GM19043 (cell line): ENCODE data around the gene AP1G2.
"Not testable (repeated sequence)": the region's sequence is repeated elsewhere in the genome, so short reads cannot be mapped to it uniquely, and the experiment has no call there.

Source experiments
- ATAC-seq: cut with Tn5 transposase; IDR thresholded peaks from one replicate; pipeline ENCODE4 v1.9.1; 2021; ENCODE audit warnings: low read depth; ENCODE audit not compliant: unreplicated experiment

AP1G2 gene, protein sequence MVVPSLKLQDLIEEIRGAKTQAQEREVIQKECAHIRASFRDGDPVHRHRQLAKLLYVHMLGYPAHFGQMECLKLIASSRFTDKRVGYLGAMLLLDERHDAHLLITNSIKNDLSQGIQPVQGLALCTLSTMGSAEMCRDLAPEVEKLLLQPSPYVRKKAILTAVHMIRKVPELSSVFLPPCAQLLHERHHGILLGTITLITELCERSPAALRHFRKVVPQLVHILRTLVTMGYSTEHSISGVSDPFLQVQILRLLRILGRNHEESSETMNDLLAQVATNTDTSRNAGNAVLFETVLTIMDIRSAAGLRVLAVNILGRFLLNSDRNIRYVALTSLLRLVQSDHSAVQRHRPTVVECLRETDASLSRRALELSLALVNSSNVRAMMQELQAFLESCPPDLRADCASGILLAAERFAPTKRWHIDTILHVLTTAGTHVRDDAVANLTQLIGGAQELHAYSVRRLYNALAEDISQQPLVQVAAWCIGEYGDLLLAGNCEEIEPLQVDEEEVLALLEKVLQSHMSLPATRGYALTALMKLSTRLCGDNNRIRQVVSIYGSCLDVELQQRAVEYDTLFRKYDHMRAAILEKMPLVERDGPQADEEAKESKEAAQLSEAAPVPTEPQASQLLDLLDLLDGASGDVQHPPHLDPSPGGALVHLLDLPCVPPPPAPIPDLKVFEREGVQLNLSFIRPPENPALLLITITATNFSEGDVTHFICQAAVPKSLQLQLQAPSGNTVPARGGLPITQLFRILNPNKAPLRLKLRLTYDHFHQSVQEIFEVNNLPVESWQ

DNA sequence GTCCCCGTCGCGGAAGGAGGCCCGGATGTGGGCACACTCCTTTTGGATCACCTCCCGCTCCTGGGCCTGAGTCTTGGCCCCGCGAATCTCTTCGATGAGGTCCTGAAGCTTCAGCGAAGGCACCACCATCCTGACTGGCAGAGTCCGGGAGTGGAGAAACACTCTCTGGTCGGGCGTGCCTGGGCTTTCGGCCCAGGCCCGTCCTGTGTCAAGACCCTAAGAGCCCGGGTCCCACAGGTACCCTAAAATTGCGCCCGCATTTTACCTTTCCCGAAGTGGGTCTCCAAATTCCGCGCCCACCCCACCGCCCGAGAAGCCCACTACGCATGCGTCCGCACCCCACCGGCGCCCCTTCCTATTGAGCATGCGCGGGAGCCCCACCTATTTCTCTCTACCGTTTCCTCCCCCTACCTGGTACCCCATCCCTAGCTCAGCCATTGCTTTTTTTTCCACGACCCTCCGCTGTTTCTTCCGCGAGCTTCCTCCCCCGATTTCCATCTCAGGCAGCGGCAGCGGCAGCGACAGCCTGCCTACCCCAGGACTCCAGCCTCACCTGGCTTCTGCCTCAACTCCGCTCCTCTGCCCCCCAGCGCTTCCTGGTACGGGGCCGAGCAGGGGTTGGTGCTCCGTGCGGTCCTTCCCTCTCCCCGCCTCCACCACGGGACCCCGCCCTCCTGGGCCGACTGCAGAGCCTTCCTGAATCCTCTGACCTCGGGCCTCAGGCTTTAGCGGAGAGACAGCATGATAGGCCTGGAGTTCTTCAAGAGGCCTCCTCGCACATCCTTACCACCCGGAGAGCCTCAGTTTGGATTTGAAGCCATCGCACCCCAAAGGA, at the start of gene AP1G2:
TSS of gene AP1G2 (minus strand) at position 606 of the 835 bp plus-strand sequence. CDS start at position 129, 477 bp downstream.
- peak; percentile 82 for ATAC-seq

DNA sequence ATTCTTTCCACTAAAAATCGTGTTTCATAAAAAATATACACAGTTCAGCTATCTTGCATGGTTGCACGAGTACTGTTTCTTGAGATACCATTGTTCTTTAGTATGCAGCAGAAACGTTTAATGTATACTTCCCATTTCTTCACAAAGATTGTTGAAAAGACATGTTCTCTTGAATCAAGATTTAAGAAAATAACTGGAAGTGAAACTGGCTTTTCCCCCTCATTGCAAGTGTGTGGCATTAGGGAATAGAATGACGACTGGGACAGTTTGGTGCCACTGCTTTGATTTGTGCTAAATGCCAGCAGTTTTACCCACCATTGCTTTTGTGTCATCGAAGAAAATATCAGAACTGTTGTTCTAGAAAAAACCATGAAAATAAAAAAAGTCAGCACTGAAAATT, 48.3 kb upstream of the AP1G2 start:
- no peak for ATAC-seq

DNA sequence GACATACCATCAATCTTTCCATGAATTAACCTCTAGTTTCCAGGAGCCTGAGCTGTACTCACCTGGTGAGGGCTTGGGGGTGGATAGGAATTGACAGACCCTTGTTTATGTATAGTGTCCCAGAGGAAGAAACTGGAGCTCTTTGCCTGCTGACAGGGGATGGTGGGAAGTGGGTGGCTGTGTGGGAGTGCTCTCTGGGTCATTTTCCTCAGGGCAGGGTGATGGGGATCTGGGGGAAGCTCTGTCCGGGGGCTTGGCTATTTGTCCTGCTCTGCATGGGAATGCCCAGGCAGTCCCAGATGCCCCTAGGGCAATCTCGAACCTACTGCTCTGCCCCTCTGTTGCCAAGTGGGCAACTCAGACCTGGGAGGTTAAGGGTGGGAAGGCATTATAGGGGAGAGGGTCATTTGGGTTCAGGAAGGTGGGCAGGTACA, 46.8 kb upstream of the AP1G2 start:
- ATAC-seq: no peak

DNA sequence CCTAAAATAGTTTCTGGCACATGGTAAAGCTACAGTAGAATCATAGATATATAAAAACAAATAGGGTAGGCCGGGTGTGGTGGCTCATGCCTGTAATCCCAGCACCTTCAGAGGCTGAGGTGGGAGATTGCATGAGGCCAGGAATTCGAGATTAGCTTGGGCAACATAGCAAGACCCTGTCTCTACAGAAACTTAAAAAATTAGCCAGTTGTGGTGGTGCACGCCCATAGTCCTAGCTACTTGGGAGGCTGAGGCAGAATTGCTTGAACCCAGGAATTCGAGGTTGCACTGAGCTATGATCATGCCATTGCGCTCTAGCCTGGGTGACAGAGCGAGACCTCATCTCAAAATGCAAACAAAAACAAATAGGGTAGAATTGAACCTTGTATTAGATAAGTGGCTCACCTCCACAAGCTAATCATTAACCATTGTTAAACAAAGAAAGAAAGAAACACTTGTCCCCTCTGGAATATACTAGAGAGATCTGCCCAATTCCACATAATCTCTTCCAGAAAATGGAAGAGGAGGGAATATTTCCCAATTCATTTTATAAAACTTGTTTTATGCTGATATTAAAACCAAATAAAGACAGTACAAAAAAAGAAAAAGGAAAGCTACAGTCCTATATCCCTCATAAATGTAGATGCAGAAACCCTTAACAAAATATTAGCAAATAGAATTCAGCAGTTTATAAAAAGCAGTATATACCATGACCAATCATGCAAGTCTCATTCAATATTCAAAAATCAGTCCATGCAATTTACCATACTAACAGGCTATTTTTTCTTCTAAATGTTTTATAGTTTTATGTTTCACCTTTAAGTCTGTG, 45.9 kb upstream of the AP1G2 start:
- ATAC-seq: no peak

DNA sequence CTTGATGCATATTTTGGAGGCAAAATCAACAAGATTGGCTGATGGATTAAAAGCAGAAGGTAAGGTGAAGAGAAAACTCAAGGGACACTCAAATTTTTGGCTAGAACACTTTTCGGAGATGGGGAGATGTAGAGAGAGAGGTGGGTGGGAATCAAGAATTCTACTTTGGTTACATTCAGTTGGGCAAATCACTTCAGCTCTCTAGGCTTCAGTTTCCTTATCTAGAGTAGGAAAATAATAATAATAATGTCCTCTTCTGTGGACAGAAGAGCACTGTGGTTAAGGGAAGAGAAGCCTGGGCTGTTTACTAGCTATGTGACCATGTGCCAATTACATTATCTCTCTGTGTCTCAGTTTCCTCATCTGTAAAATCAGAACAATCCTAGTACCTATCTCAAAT, 45.2 kb upstream of the AP1G2 start:
- no peak for ATAC-seq

DNA sequence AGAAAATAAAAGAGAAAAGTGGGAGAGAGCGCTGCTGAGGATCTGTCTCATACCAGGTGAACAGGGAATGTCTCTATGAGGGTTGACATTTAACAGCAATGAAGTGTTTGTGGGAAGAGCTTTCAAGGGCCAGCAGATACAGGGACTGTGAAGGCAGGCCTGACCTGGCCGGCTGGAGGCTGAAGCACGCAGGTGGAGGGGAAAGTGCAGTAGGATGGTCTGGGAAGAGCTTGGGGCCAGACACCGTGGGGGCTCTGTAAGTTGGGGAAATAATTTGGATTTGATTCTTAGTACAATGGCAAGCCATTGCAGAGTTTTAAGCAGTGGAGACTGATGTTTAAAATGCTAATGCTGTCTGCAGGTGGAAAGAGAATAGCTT, 44.8 kb upstream of the AP1G2 start:
- ATAC-seq: no peak

DNA sequence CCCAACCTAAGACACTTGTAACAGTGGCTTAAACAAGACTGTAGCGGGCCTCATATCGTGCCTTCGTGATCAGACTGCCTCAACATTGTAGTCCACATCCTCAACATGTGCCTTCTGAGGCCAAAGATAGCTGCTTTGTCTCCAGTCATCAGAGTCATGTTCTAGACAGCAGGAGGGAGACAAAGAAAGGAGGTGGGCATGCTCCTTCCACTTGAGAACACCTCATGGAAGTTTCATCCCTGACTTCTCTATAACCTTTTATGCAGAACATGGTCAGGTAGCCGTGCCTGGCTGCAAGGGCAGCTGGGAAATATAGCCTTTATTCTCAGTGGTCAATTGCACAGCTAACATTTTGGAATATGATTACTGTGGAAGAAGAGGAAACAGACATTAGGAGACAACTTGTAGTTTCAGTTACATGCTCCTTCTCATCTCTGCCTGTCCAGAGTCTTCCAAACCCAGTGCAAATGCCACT, 43.3 kb upstream of the AP1G2 start:
- no peak for ATAC-seq

DNA sequence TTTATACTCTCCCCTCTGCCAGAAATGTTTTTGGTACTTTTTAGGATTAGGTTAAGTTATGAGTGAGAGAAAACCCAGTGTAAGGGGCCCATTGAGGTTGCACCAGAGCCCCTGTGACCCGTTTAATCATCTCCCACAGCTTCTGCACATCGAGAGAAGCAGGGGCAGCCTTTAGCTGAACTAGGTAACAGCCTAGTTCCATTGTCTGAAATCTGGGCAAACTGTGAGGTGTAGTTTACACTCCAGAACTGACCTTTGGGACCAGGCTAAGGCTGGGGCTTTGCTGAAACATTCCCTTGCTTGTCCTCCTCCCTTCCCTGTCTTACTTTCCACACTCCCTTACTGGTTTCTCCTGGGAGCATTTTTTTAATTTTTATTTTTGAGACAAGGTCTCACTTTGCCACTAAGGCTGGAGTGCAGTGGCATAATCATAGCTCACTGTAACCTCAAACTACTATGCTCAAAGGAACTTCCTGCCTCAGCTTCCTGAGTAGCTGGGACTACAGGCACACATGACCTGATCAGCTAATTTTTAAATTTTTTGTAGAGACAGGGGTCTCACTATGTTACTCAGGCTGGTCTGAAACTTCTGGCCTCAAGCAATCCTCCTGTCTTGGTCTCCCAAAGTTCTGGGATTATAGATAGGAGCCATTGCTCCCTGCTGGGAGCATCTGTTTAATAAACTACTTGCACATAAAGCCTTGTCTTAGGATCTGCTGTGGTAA, 42.7 kb upstream of the AP1G2 start:
- ATAC-seq: no peak

DNA sequence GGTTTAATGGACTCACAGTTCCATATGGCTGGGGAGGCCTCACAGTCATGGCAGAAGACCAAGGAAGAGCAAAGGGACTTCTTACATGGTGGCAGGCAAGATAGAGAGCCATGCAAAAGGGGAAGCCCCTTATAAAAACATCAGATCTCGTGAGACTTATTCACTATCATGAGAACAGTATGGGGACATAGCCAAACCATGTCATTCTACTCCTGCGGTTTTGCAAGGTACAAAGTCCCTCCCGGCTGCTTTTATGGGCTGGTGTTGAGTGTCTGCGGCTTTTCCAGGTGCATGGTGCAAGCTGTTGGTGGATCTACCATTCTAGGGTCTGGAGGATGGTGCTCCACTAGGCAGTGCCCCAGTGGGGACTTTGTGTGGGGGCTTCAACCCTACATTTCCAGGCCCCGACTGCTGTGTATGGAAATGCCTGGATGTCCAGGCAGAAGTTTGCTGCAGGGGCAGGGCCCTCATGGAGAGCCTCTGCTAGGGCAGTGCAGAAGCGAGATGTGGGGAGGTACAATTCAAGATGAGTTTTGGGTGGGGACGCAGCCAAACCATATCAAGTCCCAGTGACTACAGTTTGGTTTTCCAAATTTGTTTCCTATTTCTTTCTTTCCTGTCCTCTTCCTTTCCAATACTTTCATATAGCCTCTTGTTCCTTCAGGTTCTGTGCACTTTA, 42.0 kb upstream of the AP1G2 start:
- not testable (repeated sequence) for ATAC-seq

DNA sequence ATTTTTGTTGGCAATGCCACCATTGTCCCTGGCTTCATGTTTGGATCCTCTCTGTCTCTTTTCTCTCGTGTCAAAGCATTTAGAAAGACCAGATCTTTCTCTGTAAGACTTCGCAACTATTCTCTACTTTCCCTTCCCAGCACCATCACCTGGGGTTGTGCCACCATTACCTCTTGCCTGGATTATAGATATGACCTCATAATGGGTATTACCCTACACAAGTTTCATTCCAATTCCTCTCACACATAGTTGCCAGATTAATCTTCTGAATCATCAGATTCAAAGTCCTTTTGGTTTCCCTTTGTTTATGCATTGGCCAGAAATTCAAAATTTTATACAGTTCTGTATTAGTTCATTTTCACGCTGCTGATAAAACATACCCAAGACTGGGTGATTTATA, 41.4 kb upstream of the AP1G2 start:
- no peak for ATAC-seq

DNA sequence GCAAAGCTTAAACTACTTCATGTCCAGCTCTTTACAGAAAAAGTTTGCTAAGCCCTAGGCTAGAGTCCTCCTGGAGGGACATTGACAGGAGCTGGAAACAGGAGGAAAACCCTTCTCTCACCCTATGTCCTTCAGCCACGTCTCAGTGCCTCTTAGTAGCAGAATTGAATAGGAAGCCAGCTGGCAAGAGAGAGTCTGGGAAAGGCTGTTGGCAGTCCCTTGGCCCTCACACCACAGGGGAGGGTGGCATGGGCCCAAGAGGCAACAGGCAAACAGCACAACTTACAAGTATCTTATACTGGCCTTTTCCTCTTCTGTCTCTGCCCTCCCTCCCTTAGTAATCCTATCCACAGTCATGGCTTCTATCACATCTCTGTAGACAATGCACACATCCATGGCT, 40.9 kb upstream of the AP1G2 start:
- no peak for ATAC-seq

DNA sequence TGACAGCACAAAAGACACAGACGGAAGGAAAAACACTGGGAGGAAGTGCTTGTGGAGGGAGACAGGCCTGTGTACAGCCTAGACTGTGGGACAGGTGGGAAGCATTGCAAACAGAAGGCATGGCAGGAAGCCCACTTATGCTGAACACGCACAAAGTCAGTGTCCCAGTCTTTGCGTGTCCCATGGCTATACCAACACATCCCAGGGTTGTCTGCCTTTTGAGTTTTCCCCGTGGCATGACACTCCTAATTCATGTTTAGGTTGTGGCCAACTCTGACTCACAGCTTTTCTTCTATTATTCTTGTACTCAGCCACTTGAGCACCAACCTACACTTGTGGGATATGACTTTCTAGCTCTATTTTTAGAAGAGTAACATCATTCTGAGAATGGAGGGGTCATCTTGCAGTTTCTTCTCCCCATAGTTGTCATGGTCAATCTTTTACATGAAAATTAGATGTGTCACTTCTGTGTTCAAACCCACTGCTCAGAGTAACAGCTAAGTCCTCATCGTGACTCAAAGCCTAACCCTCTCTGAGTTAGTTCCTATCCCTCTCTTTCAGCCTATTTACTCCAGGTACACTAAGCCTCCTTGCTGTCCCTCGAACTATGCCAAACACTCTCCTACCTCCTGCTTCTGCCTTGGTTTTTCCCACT, 38.5 kb upstream of the AP1G2 start:
- peak; percentile 71 for ATAC-seq

DNA sequence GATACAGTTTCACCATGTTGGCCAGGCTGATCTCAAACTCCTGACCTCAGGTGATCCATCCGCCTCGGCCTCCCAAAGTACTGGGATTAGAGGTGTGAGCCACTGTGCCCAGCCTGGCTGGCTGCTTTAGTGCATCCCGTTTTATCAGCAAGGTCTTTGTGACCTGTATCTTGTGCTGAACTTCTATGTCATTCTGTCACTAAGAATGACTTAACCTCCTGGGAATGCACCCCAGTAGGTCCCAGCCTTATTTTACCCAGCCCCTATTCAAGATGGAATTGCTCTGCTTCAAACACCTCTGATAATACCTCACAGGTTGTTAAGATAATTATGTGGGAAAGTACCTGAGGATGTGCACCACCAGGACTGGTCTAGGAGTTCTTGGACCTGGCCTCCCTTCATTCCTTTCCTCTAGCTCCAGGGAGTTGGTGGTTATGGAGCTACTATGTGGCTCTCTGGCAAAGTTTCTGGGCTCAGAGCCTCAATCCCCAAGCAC, 37.1 kb upstream of the AP1G2 start:
- no peak for ATAC-seq

DNA sequence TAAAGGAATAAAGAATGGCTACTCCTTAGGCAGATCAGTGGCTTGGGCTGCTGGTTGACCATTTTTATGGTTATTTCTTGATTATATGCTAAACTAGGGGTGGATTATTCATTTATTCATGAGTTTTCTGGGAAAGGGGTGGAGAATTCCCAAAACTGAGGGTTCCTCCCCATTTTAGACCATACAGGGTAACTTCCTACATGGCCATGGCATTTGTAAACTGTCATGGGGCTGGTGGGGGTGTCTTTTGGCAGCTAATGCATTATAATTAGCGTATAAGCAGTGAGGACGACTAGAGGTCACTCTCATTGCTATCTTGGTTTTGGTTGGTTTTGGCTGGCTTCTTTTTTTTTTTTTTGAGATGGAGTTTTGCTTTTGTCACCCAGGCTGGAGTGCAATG, 36.6 kb upstream of the AP1G2 start:
- no peak for ATAC-seq

DNA sequence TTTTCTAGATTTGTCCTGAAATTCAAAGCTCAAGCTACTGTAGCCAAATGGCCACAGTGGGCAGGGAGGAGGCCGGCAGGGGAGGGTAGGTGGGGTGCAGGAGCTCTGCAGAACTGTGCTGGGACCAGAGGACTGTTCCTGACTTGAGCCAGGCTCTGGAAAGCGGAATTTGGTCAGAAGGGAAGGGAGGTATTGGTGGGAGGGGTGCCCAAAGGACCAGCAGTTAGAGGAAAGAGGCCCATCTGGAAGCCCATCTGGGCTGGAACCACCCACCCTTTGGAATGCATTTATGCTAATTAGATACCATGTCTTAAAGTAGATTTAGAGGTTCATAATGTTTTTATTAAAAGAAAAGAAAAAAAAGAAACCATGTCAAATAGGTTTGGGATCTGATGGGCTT, 35.5 kb upstream of the AP1G2 start:
- no peak for ATAC-seq

DNA sequence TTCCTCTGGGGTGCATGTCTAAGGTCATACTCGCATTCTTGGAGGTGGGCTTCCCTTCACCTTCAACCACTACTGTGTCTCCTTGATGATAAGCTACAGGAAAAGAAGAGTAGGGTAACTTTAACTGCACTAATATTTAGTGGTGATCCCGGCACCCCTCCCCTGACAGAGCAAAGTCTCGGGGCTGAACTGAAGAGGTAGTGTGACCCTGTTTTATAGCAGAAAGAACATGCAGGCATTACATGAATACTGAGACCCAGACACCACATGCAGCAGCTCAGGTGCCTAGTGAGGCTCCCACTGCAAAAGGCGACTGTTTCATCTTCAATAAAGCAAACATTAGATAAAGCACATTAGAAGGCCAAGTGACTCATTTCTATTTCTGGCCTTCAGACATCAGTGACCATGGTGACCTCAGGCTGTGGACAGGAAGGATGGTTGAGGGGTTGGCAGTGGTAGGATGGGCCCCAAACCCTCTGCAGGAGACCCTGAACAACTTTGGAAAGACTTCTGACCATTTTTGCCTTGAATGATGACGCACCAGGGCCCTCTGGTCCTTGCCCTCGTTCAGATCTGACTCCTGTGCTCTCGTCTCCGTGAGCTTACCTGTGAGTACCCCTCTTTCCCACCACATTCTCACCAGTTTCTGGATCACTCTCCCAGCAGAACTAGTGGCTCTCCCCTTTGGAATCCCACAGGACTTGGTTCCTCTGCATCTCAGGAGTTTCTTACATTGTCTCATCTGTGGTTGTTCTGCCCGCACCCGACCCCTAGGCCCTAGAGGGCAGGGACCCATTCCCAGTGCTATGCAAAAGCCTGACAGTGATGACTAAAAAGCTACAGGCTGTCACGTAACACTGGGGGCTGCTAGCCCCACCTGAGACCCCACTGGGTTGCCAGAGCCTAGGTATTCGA, 34.8 kb upstream of the AP1G2 start:
- ATAC-seq: no peak

DNA sequence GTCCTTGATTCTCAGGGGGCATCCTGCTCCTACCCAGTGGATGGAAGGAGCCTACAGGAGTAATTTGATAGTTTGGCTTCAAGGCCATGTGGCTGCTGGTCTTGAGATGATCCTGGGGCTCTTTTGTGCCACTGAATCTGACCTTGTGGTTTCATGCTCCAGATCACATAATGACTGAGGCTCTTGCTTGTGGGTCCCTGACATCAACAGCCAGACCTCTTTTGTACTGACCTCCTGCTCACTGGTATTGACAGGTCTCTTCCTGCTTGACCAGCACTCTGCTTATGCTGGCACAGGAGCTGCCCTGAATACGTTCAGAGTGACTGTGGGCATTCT, 34.2 kb upstream of the AP1G2 start:
- no peak for ATAC-seq
